Stimulated activated naive CD8-positive, alpha-beta T cell treated with anti-CD3 and anti-CD28 coated beads, Interleukin-15, Interleukin-2, amounts not matched to agents 100 U/mL and 50 U/mL, for 24 hours (primary cell): Measurements from ENCODE around the gene PRPF19.
A peak's percentile ranks its signal among the peaks of the same experiment; 100 is the strongest.

Source experiments
- ATAC-seq: fragments of 150-1000 bp; cut with Tn5 transposase; one replicate; pipeline ENCODE4 v1.10.0; 2021
- DNase-seq: peaks from one replicate; pipeline ENCODE4 v3.0.0; 2021

PRPF19 gene

GRCh38 chr11:60906132-60906972 is at the start of gene PRPF19:
TSS of gene PRPF19 (minus strand) at chr11:60906585. CDS start at chr11:60906382, 203 bp downstream.
- peak; percentile 99 for DNase-seq

DNA sequence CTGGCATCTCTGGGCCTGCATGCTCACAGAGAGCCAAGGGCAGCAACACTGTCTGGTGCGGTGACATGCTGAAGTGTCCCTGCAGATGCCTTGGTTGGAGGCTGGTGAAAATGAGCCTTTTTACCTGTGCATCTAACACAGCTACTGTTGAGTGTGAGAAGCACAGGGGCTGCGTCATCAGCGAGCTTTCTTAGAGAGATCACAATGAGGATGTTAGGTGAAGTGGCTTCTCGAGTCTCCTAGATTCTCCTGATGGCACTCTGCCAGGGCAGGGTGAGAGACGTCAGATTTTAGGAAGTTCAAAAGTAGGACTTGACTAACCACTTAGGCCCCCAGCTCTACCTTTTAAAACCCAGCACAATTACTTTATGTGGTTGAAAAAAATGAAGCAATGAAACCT is 49.2 kb upstream of the PRPF19 start:
- DNase-seq = no peak
- no peak for ATAC-seq

More at GRCh38 chr11:60906132-60906972, at the start of gene PRPF19:
- peak; percentile 94 for ATAC-seq

DNA sequence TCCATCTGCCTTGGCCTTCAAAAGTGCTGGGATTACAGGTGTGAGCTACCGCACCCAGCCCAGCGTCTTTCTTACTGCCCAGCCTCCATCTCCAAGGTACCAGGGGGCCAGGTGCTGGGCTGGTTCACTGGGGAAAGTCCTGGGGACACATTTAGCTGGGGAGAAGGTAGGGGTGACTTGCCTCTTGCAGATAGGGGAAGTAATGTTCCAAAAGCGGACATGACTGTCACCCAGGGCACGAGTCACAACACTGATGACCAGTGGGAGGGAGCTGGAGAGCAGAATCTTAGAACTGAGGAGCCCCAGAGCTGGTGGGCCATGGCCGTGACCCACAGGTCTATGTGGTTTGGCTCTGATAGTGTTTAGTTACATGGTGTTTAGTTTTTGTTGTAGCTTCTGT is 48.0 kb upstream of the PRPF19 start:
- ATAC-seq (no peak), DNase-seq (no peak)

DNA sequence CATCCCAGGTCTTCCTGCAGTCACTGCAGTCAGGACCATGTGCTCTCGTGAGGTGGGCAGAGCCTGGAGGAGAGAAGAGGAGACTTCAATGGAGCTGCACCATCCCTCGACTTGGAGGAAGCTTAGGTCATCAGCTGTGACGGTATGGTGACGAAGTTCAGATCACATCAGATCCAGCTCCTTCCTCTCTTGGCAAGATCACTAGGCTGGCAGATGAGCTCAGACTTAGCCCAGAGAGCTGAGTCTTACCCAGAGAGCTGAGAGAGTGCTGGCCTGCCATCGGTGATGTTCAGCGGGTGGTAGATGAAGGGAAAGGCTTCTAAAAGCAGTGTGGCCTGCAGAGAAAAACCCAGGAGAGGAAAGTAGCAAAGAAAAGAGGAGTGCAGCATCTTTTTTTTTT is 47.4 kb upstream of the PRPF19 start:
- DNase-seq (no peak), ATAC-seq (no peak)

DNA sequence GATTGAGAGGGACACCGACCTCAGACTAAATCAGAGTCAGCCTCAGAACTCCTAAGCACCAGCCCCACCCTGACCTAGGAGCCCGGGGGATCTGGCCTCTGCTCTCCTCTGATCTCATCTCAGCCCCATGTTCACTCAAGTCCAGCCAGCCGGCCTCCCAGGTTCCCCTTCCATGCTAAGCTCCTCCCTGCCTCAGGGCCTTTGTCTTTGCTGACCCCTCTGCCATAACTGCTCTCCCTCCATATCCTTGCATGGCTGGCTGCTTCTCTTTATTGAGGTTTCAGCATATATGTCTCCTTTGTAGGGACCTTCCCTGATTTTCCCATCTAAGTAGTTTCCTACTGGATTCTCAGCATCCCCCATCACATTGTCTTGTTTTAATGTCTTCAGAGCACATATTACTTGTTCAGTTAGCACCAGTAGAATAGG is 46.4 kb upstream of the PRPF19 start:
- ATAC-seq = no peak

DNA sequence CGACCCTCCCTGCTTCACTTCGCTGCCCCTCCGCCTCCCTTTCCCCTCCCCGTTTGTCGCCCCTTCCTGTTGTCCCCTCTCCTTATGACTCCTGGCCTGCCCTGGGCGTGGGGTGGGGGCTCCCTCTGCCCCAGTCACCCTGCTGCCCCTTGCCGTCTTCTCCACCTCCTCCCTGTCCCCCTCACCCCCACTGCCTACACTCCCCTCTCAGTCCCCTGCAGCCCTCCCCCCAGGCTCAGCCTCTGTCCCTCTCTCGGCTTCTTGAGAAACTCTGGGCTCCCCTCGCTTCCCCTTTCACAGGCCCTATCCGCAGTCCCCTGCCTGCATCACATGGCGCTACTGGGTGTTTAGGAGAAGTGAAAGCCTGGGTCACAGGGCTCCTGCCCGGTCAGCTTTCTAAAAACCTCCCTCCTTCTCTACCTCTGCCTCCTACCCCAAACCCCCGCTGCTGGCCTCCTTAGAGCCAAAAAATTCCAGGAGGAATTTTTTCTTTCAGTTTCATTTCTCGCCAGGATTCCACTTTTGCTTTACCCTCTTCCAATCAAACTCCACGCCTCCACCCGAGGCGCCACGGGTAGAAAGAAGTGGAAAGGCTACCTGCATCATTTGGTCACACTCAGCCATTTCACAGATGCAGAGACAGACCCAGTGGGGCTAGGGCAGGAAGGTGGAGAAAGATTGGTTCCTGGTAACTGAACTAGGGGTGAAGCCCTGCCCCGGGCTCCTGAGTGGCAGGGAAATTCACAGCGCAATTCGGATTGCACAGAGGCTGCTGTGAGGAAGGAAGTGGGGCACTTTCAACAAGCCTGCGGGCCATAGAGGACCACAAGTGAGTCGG is 45.7 kb upstream of the PRPF19 start, which contains the start of gene SLC15A3:
Gene SLC15A3 (minus strand): TSS at position 273 of the 838 bp plus-strand sequence. CDS start 625 bp downstream, outside the sequence.
- peak; percentile 49 for DNase-seq
- peak; percentile 52 for ATAC-seq

More for the DNA sequence above, 46.4 kb upstream of the PRPF19 start:
- DNase-seq = no peak

- DNase-seq (no peak), ATAC-seq (no peak)
Observed at GRCh38 chr11:60951606-60951903, 45.2 kb upstream of the PRPF19 start.

DNA sequence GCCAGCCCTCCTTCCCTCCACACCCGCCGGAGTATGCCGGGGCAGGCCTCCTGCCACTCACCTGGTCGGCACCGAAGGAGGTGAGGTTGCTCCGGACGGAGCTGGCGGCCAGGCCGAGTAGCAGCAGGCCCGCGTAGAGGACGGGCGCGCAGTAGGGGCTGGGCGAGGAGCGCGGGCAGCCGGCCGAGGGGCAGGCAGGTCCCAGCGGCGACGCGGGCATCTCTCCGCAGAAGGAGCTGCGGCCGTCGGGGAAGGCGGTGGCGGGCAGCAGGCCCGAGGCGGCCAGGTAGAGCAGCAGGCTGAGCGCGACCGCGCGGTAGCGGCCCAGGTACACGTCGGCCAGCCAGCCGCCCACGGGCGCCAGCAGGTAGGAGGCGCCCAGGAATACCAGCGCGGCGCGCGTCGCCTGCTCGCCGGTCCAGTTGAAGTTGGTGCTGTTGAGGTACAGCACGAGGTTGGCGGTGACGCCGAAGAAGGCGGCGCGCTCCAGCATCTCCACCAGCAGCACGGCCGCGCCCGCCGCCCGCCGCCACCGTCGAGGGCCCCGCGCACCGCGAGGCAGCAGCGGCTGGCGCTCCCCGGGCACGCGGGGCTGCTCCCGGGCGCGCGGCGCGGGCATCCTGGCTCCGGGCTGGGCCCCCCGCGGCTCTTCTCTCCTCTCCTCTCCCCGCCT is 44.7 kb upstream of the PRPF19 start:
- ATAC-seq = peak; percentile 31
- peak; percentile 46 for DNase-seq

- no peak for DNase-seq
- ATAC-seq = no peak
Observed at GRCh38 chr11:60950024-60950423, 43.6 kb upstream of the PRPF19 start.

DNA sequence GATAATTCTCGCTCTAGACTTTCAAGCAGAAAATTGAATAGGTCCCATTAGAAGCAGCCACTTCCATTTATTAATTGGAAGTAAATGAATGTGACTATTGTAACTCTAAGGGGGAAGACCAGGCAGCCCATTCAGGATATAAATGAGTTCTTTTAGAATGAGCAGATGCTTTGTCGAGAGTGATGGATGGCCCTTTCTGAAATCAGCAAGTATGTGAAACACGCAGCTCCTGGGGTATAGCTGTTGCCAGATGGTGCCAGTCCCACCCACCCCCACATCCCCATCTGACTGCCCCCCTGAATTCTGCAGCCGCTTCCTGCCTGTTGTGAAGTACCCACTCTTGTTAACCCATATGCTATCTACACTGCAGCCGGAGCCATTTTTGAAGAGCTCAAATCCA is 41.9 kb upstream of the PRPF19 start:
- no peak for ATAC-seq
- DNase-seq = no peak

- no peak for DNase-seq
- no peak for ATAC-seq
Observed at GRCh38 chr11:60947700-60948099, 41.3 kb upstream of the PRPF19 start.

- ATAC-seq (no peak), DNase-seq (no peak)
Observed at GRCh38 chr11:60946601-60947264, 40.3 kb upstream of the PRPF19 start.

GRCh38 chr11:60945295-60945667 is 38.9 kb upstream of the PRPF19 start:
- ATAC-seq (no peak), DNase-seq (no peak)

- no peak for DNase-seq
- ATAC-seq = no peak
Observed at GRCh38 chr11:60944490-60945294, 38.3 kb upstream of the PRPF19 start.

- ATAC-seq (no peak), DNase-seq (no peak)
Observed at GRCh38 chr11:60942970-60943565, 36.7 kb upstream of the PRPF19 start.

DNA sequence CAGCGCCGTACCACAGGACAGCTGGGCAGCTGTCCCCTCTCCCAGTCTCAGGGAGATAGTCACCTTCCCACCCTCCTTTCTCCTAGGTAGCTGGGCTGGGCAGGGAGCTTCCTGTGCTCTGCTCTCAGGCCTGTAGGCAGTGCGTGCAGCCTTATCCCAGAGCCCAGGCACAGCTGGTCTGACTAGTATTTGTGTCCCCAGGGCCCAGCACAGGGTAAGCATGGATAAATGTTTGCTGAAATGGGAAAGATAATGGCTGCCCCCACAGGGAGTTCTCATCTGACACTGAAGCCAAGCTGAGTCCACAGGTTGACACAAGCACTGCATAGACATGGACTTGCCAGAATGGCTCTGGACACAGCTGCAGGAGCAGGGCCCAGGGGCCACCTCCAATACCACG is 35.8 kb upstream of the PRPF19 start:
- ATAC-seq = no peak
- no peak for DNase-seq

- DNase-seq (no peak), ATAC-seq (no peak)
Observed at GRCh38 chr11:60941371-60942119, 35.2 kb upstream of the PRPF19 start.

DNA sequence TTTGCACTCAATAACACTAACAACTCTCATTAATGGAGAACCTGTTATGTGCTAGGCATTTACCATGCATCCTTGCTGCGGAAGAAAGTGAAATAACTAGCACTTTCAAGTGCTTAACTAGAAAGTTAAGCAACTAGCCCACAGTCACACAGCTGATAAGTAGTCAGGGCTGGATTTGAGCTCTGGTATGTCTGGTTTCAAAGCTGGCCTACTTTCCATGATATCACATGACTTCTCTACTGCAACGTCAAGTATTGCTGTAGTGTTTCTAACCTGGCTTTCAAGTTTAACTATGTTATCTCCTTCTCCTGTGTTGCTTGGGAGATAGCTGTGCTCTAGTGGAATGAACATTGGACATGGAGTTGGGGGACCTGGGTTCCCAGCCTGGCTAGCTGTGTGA is 33.5 kb upstream of the PRPF19 start:
- ATAC-seq (no peak), DNase-seq (no peak)

- DNase-seq = no peak
- no peak for ATAC-seq
Observed at GRCh38 chr11:60939301-60939700, 32.9 kb upstream of the PRPF19 start.

DNA sequence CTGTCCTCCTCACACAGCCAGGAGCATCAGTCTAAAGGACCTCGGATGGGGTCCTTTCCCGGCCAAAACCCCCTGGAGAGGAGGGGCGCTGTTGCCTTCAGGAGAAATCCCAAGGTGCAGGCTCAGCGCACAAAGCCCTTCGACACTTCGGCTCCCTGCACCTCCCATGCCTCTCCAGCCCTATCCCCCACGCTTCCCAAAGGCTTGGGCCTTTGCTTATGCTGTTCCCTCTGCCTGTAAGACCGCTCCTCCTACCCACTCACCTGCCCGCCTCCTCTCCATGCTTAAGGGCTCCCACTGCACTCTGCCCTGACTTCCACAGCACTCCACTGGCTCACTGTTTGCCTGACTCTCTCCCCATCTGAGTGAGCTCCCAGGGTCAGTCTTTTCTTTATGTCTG is 32.1 kb upstream of the PRPF19 start:
- ATAC-seq (no peak), DNase-seq (no peak)
